Testis (tissue), 3 donors: ENCODE data around the gene OR8B4. TPM values are rescaled to one million over a fixed set of nuclear protein-coding genes. Genes with fewer than 3 reads are reported as not detected.
"Not testable (repeated sequence)": the region's sequence is repeated elsewhere in the genome, so short reads cannot be mapped to it uniquely, and the experiment has no call there.

Experiments used
- DNase-seq: peaks from one replicate; pipeline ENCODE4 v3.0.0-alpha.2; 2019
- H3K27ac ChIP-seq, 2 donors: fragments of 200-600 bp; sonication (generic); one replicate each; pipeline ENCODE4 v1.5.1; 2019
- H3K27me3 ChIP-seq: fragments of 200-600 bp; sonication (generic); one replicate; pipeline ENCODE4 v1.5.1; 2019
- H3K36me3 ChIP-seq: fragments of 200-600 bp; sonication (generic); one replicate; pipeline ENCODE4 v1.5.1; 2017; ENCODE audit warnings: low read depth; ENCODE audit errors: missing control alignments
- H3K4me1 ChIP-seq: fragments of 200-600 bp; sonication (generic); one replicate; pipeline ENCODE4 v1.5.1; 2019
- H3K4me3 ChIP-seq, 2 donors: fragments of 200-600 bp; sonication (generic); one replicate each; pipeline ENCODE4 v1.5.1; 2017 to 2019
- H3K9me3 ChIP-seq: fragments of 200-600 bp; sonication (generic); one replicate; pipeline ENCODE4 v1.5.1; 2017
- CTCF ChIP-seq, 3 experiments: fragments of 450-650 bp in 2 of 3; fragments of 200-600 bp in 1 of 3; sonication (generic) in 1 of 3; IDR thresholded peaks; one replicate each; pipeline ENCODE4 v1.5.1; 2016 to 2019; ENCODE audit warnings: antibody characterized with exemption in 3 of 3, mild to moderate bottlenecking in 2 of 3, moderate library complexity in 1 of 3
- POLR2A ChIP-seq: fragments of 450-650 bp; IDR thresholded peaks from one replicate; pipeline ENCODE4 v1.6.1; 2017; ENCODE audit warnings: antibody characterized with exemption, mild to moderate bottlenecking, moderate library complexity
- WGBS, 2 donors: methylation state at CpG; one replicate each; pipeline ENCODE4 v1.1.5; 2018; 5-methylcytosine and 5-hydroxymethylcytosine counted together
- intact Hi-C: fragments of 100-400 bp; cut with DNase I; formaldehyde crosslinking; loops from one replicate; pipeline ENCODE4 v1.15.1; 2023; ENCODE audit warnings: low total_unique reads
- polyA plus RNA-seq: library from polyadenylated mRNA; stranded (reverse); fragments of 350-450 nt; fragmentation: Illumina TruSeq; extraction: RNeasy Lipid Tissue Mini Kit (QIAGEN cat#74804); gene quantifications from one replicate; pipeline ENCODE4 v1.2.3, GENCODE V29; 2014; ENCODE audit warnings: low read depth, low replicate concordance; ENCODE audit not compliant: insufficient read depth
- total RNA-seq, 2 donors: library from RNA; depleted of rRNA; stranded (reverse); fragments of >200 nt; gene quantifications; one replicate each; pipeline ENCODE4 v1.2.3, GENCODE V29; 2016

The OR8B4 gene
- total and polyA plus RNA-seq, 3 donors from 2014 or later = not detected

- Histone ChIP-seq H3K27me3 (no peaks in the 10 kb centered on the region), H3K9me3 (no peaks in the 10 kb centered on the region), H3K4me1 (no peaks in the 10 kb centered on the region), H3K36me3 (no peaks in the 10 kb centered on the region), H3K4me3 (no peak overlapping the region), H3K27ac (no peak overlapping the region)
- no peak for DNase-seq
- TF ChIP-seq CTCF (IDR thresholded peaks at IDR 0.05) = no peak
- intact Hi-C loops = no loop called here
- 85 to 86% methylated on average over 8 of the region's 8 CpGs for WGBS, 2 donors
Observed at GRCh38 chr11:124467381-124467927, 42.8 kb upstream of the OR8B4 start.

GRCh38 chr11:124465368-124465767, 40.7 kb upstream of the OR8B4 start:
- TF ChIP-seq CTCF (IDR thresholded peaks at IDR 0.05) (no peak), POLR2A (no peak)
- intact Hi-C loops = no loop called here
- no peak overlapping the region for H3K27ac ChIP-seq
- WGBS, 2 donors = 94 to 95% methylated on average over 4 of the region's 4 CpGs
- no peak overlapping the region for H3K4me3 ChIP-seq
- no peaks in the 10 kb centered on the region for H3K4me1 ChIP-seq
- H3K36me3 ChIP-seq = no peaks in the 10 kb centered on the region
- DNase-seq = no peak
- H3K27me3 ChIP-seq = no peaks in the 10 kb centered on the region
- H3K9me3 ChIP-seq = no peaks in the 10 kb centered on the region

- H3K36me3 ChIP-seq = no peaks in the 10 kb centered on the region
- no peak overlapping the region for H3K4me3 ChIP-seq
- no peak for DNase-seq
- H3K9me3 ChIP-seq = no peaks in the 10 kb centered on the region
- no peak overlapping the region for H3K27ac ChIP-seq
- no peaks in the 10 kb centered on the region for H3K27me3 ChIP-seq
- WGBS, 2 donors = 80 to 82% methylated on average over 5 of the region's 5 CpGs
- TF ChIP-seq CTCF (IDR thresholded peaks at IDR 0.05) (no peak), POLR2A (no peak)
- H3K4me1 ChIP-seq = no peaks in the 10 kb centered on the region
- intact Hi-C loops = no loop called here
Observed at GRCh38 chr11:124463990-124464389, 39.3 kb upstream of the OR8B4 start.

- Histone ChIP-seq H3K27me3 (no peaks in the 10 kb centered on the region), H3K4me3 (no peak overlapping the region), H3K27ac (no peak overlapping the region), H3K9me3 (no peaks in the 10 kb centered on the region), H3K4me1 (no peaks in the 10 kb centered on the region), H3K36me3 (no peaks in the 10 kb centered on the region)
- intact Hi-C loops = no loop called here
- TF ChIP-seq POLR2A = no peak
- no peak for TF ChIP-seq CTCF (IDR thresholded peaks at IDR 0.05)
- 45 to 53% methylated on average over 3 of the region's 3 CpGs for WGBS, 2 donors
- DNase-seq = no peak
Observed at GRCh38 chr11:124463324-124463723, 38.7 kb upstream of the OR8B4 start.

- no peaks in the 10 kb centered on the region for H3K27me3 ChIP-seq
- H3K9me3 ChIP-seq = no peaks in the 10 kb centered on the region
- H3K4me3 ChIP-seq = no peak overlapping the region
- DNase-seq = no peak
- intact Hi-C loops = no loop called here
- no peaks in the 10 kb centered on the region for H3K4me1 ChIP-seq
- 86 to 90% methylated on average over 1 of the region's 1 CpG for WGBS, 2 donors
- TF ChIP-seq POLR2A = no peak
- TF ChIP-seq CTCF (IDR thresholded peaks at IDR 0.05) = no peak
- no peaks in the 10 kb centered on the region for H3K36me3 ChIP-seq
- no peak overlapping the region for H3K27ac ChIP-seq
Observed at GRCh38 chr11:124460459-124460858, 35.8 kb upstream of the OR8B4 start.

- H3K27me3 ChIP-seq, H3K27ac ChIP-seq, intact Hi-C loops, H3K4me3 ChIP-seq, H3K36me3 ChIP-seq, H3K9me3 ChIP-seq, H3K4me1 ChIP-seq: not testable (repeated sequence)
- WGBS, 2 donors = 83 to 87% methylated on average over 7 of the region's 7 CpGs
- DNase-seq = peak; percentile 53
Observed at GRCh38 chr11:124459379-124459778, 34.7 kb upstream of the OR8B4 start.
